Choroid plexus epithelial cell (primary cell): ENCODE results near the gene NFX1.

ENCODE experiments used
- DNase-seq: peaks from one replicate; pipeline ENCODE4 v3.0.0-alpha.2; 2010; ENCODE audit warnings: low read depth
- H3K4me3 ChIP-seq: 2 replicates; pipeline ENCODE4 v1.5.1; 2011; ENCODE audit warnings: low read depth, mild to moderate bottlenecking, control low read depth, low read length, moderate library complexity
- CTCF ChIP-seq: conservative IDR thresholded peaks from 2 replicates; pipeline ENCODE4 v1.5.1; 2011; ENCODE audit warnings: low read depth, mild to moderate bottlenecking, control low read depth, inconsistent platforms, low read length, moderate library complexity

Gene NFX1

GRCh38 chr9:33403941-33404787 is 113.8 kb downstream of the NFX1 start:
- no peak overlapping the region for H3K4me3 ChIP-seq
- no peak for DNase-seq
- TF ChIP-seq CTCF, result no peak

GRCh38 chr9:33404788-33405362 is 114.6 kb downstream of the NFX1 start:
- DNase-seq, result no peak
- no peak overlapping the region for H3K4me3 ChIP-seq
- TF ChIP-seq CTCF, result no peak

GRCh38 chr9:33407061-33407460 is 116.7 kb downstream of the NFX1 start:
- TF ChIP-seq CTCF, result no peak

GRCh38 chr9:33408087-33408486 is 117.8 kb downstream of the NFX1 start:
- DNase-seq, result no peak

More at GRCh38 chr9:33407061-33407460, 116.7 kb downstream of the NFX1 start:
- H3K4me3 ChIP-seq, result no peak overlapping the region
- no peak for DNase-seq

GRCh38 chr9:33414268-33414667 is 124.0 kb downstream of the NFX1 start:
- DNase-seq, result no peak
- H3K4me3 ChIP-seq, result no peak overlapping the region
- TF ChIP-seq CTCF, result no peak

More at GRCh38 chr9:33408087-33408486, 117.8 kb downstream of the NFX1 start:
- H3K4me3 ChIP-seq, result no peak overlapping the region
- no peak for TF ChIP-seq CTCF

- TF ChIP-seq CTCF, result no peak
- no peak overlapping the region for H3K4me3 ChIP-seq
- no peak for DNase-seq
Observed at GRCh38 chr9:33414889-33415500, 124.7 kb downstream of the NFX1 start.
